Neural progenitor cell (in vitro differentiated cells): ENCODE data around the gene SPTLC3. TPM values are rescaled to one million over a fixed set of nuclear protein-coding genes. Genes with fewer than 3 reads are reported as not detected.

ENCODE experiments used
- DNase-seq: peaks from one replicate; pipeline ENCODE4 v3.0.0-alpha.2; 2016; ENCODE audit warnings: low spot score
- H2AFZ ChIP-seq: fragments of 200-600 bp; sonication (generic); replicated peaks from 2 replicates; pipeline ENCODE4 v1.6.1; 2016; ENCODE audit warnings: antibody characterized with exemption
- H3F3A ChIP-seq: fragments of 200-600 bp; sonication (generic); 2 replicates; pipeline ENCODE4 v1.6.1; 2016; ENCODE audit warnings: antibody characterized with exemption, low read depth
- H3K27ac ChIP-seq: fragments of 200-600 bp; sonication (generic); 2 replicates; pipeline ENCODE4 v1.5.1; 2016; ENCODE audit warnings: mild to moderate bottlenecking
- H3K27me3 ChIP-seq: fragments of 200-600 bp; sonication (generic); 2 replicates; pipeline ENCODE4 v1.6.1; 2016; ENCODE audit warnings: mild to moderate bottlenecking, moderate library complexity
- H3K36me3 ChIP-seq: fragments of 200-600 bp; sonication (generic); 2 replicates; pipeline ENCODE4 v1.5.1; 2016
- H3K4me1 ChIP-seq: fragments of 200-600 bp; sonication (generic); 2 replicates; pipeline ENCODE4 v1.6.1; 2016; ENCODE audit warnings: mixed run types
- H3K4me2 ChIP-seq: fragments of 200-600 bp; sonication (generic); 2 replicates; pipeline ENCODE4 v1.6.1; 2016
- H3K4me3 ChIP-seq: fragments of 200-600 bp; sonication (generic); 2 replicates; pipeline ENCODE4 v1.5.1; 2016
- H3K79me2 ChIP-seq: fragments of 200-600 bp; sonication (generic); 2 replicates; pipeline ENCODE4 v1.6.1; 2016; ENCODE audit warnings: low read depth
- H3K9ac ChIP-seq: fragments of 200-600 bp; sonication (generic); 2 replicates; pipeline ENCODE4 v1.6.1; 2016
- H3K9me3 ChIP-seq: fragments of 200-600 bp; sonication (generic); 2 replicates; pipeline ENCODE4 v1.5.1; 2016; ENCODE audit warnings: low read depth
- H4K20me1 ChIP-seq: fragments of 200-600 bp; sonication (generic); 2 replicates; pipeline ENCODE4 v1.6.1; 2016; ENCODE audit warnings: low read depth
- H3K27ac Mint-ChIP-seq: 3 replicates; pipeline ENCODE4 v1.8.0; 2021; ENCODE audit warnings: mixed read lengths
- H3K27me3 Mint-ChIP-seq: 2 replicates; pipeline ENCODE4 v1.8.0; 2022; ENCODE audit warnings: low read depth, mild to moderate bottlenecking, inconsistent platforms, moderate library complexity, mixed read lengths; ENCODE audit not compliant: insufficient read depth
- H3K36me3 Mint-ChIP-seq: 3 replicates; pipeline ENCODE4 v1.8.0; 2021; ENCODE audit warnings: mixed read lengths
- H3K4me1 Mint-ChIP-seq: 3 replicates; pipeline ENCODE4 v1.8.0; 2021; ENCODE audit warnings: mixed read lengths
- H3K4me3 Mint-ChIP-seq: 3 replicates; pipeline ENCODE4 v1.8.0; 2021; ENCODE audit warnings: mild to moderate bottlenecking, moderate library complexity, mixed read lengths
- H3K9me3 Mint-ChIP-seq: 3 replicates; pipeline ENCODE4 v1.8.0; 2020; ENCODE audit warnings: mixed read lengths
- CTCF ChIP-seq: fragments of 200-600 bp; sonication (generic); IDR thresholded peaks from 2 replicates; pipeline ENCODE4 v1.5.1; 2017; ENCODE audit warnings: antibody characterized with exemption, mild to moderate bottlenecking
- EZH2 ChIP-seq: fragments of 200-600 bp; sonication (generic); IDR thresholded peaks from 2 replicates; pipeline ENCODE4 v1.6.1; 2017; ENCODE audit warnings: antibody characterized with exemption, mild to moderate bottlenecking, moderate library complexity
- EZH2phosphoT487 ChIP-seq: fragments of 200-600 bp; sonication (generic); IDR thresholded peaks from 2 replicates; pipeline ENCODE4 v1.6.1; 2017; ENCODE audit warnings: antibody characterized with exemption
- total RNA-seq: library from RNA; depleted of rRNA; stranded (reverse); fragments of >200 nt; gene quantifications from 2 replicates; pipeline ENCODE4 v1.2.3, GENCODE V29; 2015; ENCODE audit warnings: low replicate concordance

The SPTLC3 gene
- total RNA-seq, 1 donor from 2014 or later, result 4.2 TPM

GRCh38 chr20:13102694-13103093, 93.9 kb downstream of the SPTLC3 start:
- H3K79me2 ChIP-seq, result no peaks in the 10 kb centered on the region
- Mint-ChIP-seq H3K27ac (no peak overlapping the region), H3K4me1 (peaks cover 48% of the 10 kb centered on the region), H3K4me3 (no peak overlapping the region), H3K9me3 (no peaks in the 10 kb centered on the region), H3K27me3 (peaks cover 3% of the 10 kb centered on the region), H3K36me3 (no peaks in the 10 kb centered on the region)
- no peak for DNase-seq
- H3K4me3 ChIP-seq, result no peak overlapping the region
- no peaks in the 10 kb centered on the region for H3F3A ChIP-seq
- H3K9ac ChIP-seq, result no peak overlapping the region
- no peak overlapping the region for H3K27ac ChIP-seq
- no peaks in the 10 kb centered on the region for H3K36me3 ChIP-seq
- no peak overlapping the region for H3K4me2 ChIP-seq
- H3K9me3 ChIP-seq, result no peaks in the 10 kb centered on the region
- no peak overlapping the region for H2AFZ ChIP-seq
- no peak for TF ChIP-seq EZH2
- no peak for TF ChIP-seq EZH2phosphoT487
- TF ChIP-seq CTCF, result no peak
- no peaks in the 10 kb centered on the region for H3K27me3 ChIP-seq
- H4K20me1 ChIP-seq, result no peaks in the 10 kb centered on the region
- H3K4me1 ChIP-seq, result peaks cover 11% of the 10 kb centered on the region

- H3K36me3 ChIP-seq, result no peaks in the 10 kb centered on the region
- peaks cover 3% of the 10 kb centered on the region for H3K27me3 Mint-ChIP-seq
- no peaks in the 10 kb centered on the region for H3K27me3 ChIP-seq
- H3K4me3 ChIP-seq, result no peak overlapping the region
- H4K20me1 ChIP-seq, result no peaks in the 10 kb centered on the region
- H3K4me2 ChIP-seq, result peak overlapping the region; percentile 43
- H3K9me3 ChIP-seq, result no peaks in the 10 kb centered on the region
- no peak overlapping the region for H2AFZ ChIP-seq
- H3K36me3 Mint-ChIP-seq, result no peaks in the 10 kb centered on the region
- H3F3A ChIP-seq, result no peaks in the 10 kb centered on the region
- no peak overlapping the region for H3K4me3 Mint-ChIP-seq
- no peaks in the 10 kb centered on the region for H3K9me3 Mint-ChIP-seq
- H3K27ac ChIP-seq, result no peak overlapping the region
- peaks cover 11% of the 10 kb centered on the region for H3K4me1 ChIP-seq
- TF ChIP-seq EZH2 (no peak), CTCF (no peak), EZH2phosphoT487 (no peak)
- H3K9ac ChIP-seq, result no peak overlapping the region
- H3K4me1 Mint-ChIP-seq, result peaks cover 28% of the 10 kb centered on the region
- no peaks in the 10 kb centered on the region for H3K79me2 ChIP-seq
- no peak overlapping the region for H3K27ac Mint-ChIP-seq
- peak; percentile 26 for DNase-seq
These were observed 96.3 kb downstream of the SPTLC3 start for GRCh38 chr20:13105039-13105438.

GRCh38 chr20:13105864-13106457, 97.2 kb downstream of the SPTLC3 start:
- no peaks in the 10 kb centered on the region for H3K36me3 ChIP-seq
- Mint-ChIP-seq H3K4me1 (peaks cover 29% of the 10 kb centered on the region), H3K4me3 (no peak overlapping the region), H3K27me3 (peaks cover 4% of the 10 kb centered on the region), H3K9me3 (no peaks in the 10 kb centered on the region), H3K36me3 (no peaks in the 10 kb centered on the region), H3K27ac (no peak overlapping the region)
- H3K79me2 ChIP-seq, result no peaks in the 10 kb centered on the region
- DNase-seq, result peak; percentile 50
- no peak overlapping the region for H3K9ac ChIP-seq
- H2AFZ ChIP-seq, result no peak overlapping the region
- TF ChIP-seq CTCF, result peak; percentile 78
- no peak for TF ChIP-seq EZH2phosphoT487
- H3K27ac ChIP-seq, result no peak overlapping the region
- H3K4me1 ChIP-seq, result peaks cover 17% of the 10 kb centered on the region
- no peaks in the 10 kb centered on the region for H3K27me3 ChIP-seq
- no peak overlapping the region for H3K4me2 ChIP-seq
- H4K20me1 ChIP-seq, result no peaks in the 10 kb centered on the region
- H3K9me3 ChIP-seq, result no peaks in the 10 kb centered on the region
- H3F3A ChIP-seq, result no peaks in the 10 kb centered on the region
- H3K4me3 ChIP-seq, result no peak overlapping the region
